KBM-7 (cell line): Measurements from ENCODE around the gene CCL26.
A peak's percentile ranks its signal among the peaks of the same experiment; 100 is the strongest.
"Not testable (repeated sequence)": the region's sequence is repeated elsewhere in the genome, so short reads cannot be mapped to it uniquely, and the experiment has no call there.

Experiments
- DNase-seq: peaks from one replicate; pipeline ENCODE4 v3.0.0-alpha.2; 2015
- in situ Hi-C: fragments of 300-500 bp; cut with MboI; formaldehyde crosslinking; loops from 2 replicates; pipeline ENCODE4 v1.14.3; 2020; ENCODE audit warnings: low sequenced_read_pairs, low pct_unique_long_range_greater_than_20kb, mixed read lengths

CCL26 gene

GRCh38 chr7:75795831-75796285 lies 23.8 kb upstream of the CCL26 start:
- DNase-seq, result peak; percentile 83
- in situ Hi-C loops, result no loop called here

- DNase-seq, result no peak
- in situ Hi-C loops, result no loop called here
Observed at GRCh38 chr7:75793676-75794075, 21.7 kb upstream of the CCL26 start.

GRCh38 chr7:75792567-75792966 lies 20.6 kb upstream of the CCL26 start:
- DNase-seq, in situ Hi-C loops: not testable (repeated sequence)

GRCh38 chr7:75789361-75789924 lies 17.4 kb upstream of the CCL26 start:
- in situ Hi-C loops, result no loop called here
- DNase-seq, result no peak

GRCh38 chr7:75788154-75788847 lies 16.3 kb upstream of the CCL26 start:
- DNase-seq, in situ Hi-C loops: not testable (repeated sequence)

- in situ Hi-C loops, result not testable (repeated sequence)
Observed at GRCh38 chr7:75783058-75783457, 11.0 kb upstream of the CCL26 start.

GRCh38 chr7:75780647-75781273 lies 8.7 kb upstream of the CCL26 start:
- DNase-seq, result not testable (repeated sequence)

More at GRCh38 chr7:75783058-75783457, 11.0 kb upstream of the CCL26 start:
- DNase-seq, result not testable (repeated sequence)

GRCh38 chr7:75779516-75779915 lies 7.5 kb upstream of the CCL26 start:
- in situ Hi-C loops, DNase-seq: not testable (repeated sequence)

More at GRCh38 chr7:75780647-75781273, 8.7 kb upstream of the CCL26 start:
- in situ Hi-C loops, result not testable (repeated sequence)

- in situ Hi-C loops, DNase-seq: not testable (repeated sequence)
Observed at GRCh38 chr7:75779035-75779434, 7.0 kb upstream of the CCL26 start.

- DNase-seq, result peak; percentile 60
- in situ Hi-C loops, result no loop called here
Observed at GRCh38 chr7:75776295-75776971, 4.4 kb upstream of the CCL26 start.

GRCh38 chr7:75773958-75774357 lies 1.9 kb upstream of the CCL26 start:
- DNase-seq, in situ Hi-C loops: not testable (repeated sequence)

GRCh38 chr7:75771224-75771623 lies 787 bp downstream of the CCL26 start:
- in situ Hi-C loops, result no loop called here
- DNase-seq, result no peak

- in situ Hi-C loops, result no loop called here
- peak; percentile 63 for DNase-seq
Observed at GRCh38 chr7:75762350-75762917, 9.6 kb downstream of the CCL26 start.

- in situ Hi-C loops, result not testable (repeated sequence)
Observed at GRCh38 chr7:75761801-75762200, 10.2 kb downstream of the CCL26 start.

GRCh38 chr7:75758491-75758890 lies 13.5 kb downstream of the CCL26 start:
- no peak for DNase-seq
- in situ Hi-C loops, result no loop called here

More at GRCh38 chr7:75761801-75762200, 10.2 kb downstream of the CCL26 start:
- not testable (repeated sequence) for DNase-seq

- DNase-seq, result no peak
- in situ Hi-C loops, result no loop called here
Observed at GRCh38 chr7:75757860-75758259, 14.2 kb downstream of the CCL26 start.

GRCh38 chr7:75756991-75757676 lies 14.9 kb downstream of the CCL26 start:
- in situ Hi-C loops, result no loop called here
- peak; percentile 50 for DNase-seq

GRCh38 chr7:75756206-75756990 lies 15.6 kb downstream of the CCL26 start:
- in situ Hi-C loops, result no loop called here
- no peak for DNase-seq
